Measurements from ENCODE around the gene MSI2.
"Not testable (repeated sequence)": the region's sequence is repeated elsewhere in the genome, so short reads cannot be mapped to it uniquely, and the experiment has no call there.

Gene MSI2

GRCh38 chr17:57489321-57489720 is 233.0 kb downstream of the MSI2 start:
- no peak for DNase-seq

- no peak for DNase-seq
These were observed 234.0 kb downstream of the MSI2 start for GRCh38 chr17:57490111-57490845.

GRCh38 chr17:57490890-57491289 is 234.6 kb downstream of the MSI2 start:
- no peak for DNase-seq

DNA sequence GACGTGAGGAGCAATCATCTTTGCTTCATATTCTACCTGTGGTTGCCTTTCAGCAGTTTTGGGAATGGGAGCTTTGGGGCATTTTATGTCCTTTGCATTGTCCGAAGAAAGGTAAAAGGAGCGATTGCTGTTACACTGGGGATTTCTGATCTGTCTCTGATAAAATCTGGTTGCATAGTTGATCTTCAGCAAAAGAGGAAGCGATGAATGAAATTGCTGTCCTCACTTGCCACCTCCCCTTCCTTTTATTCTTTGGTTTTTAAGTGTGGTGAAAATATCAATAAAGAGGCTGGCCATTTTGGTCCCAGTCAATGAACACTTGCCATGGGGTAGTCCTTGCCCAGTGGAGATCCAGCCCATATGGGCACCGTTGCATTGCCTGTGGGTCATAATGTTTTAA is 236.8 kb downstream of the MSI2 start:
- DNase-seq: no peak

GRCh38 chr17:57493625-57494024 is 237.3 kb downstream of the MSI2 start:
- no peak for DNase-seq

- no peak for DNase-seq
These were observed 238.1 kb downstream of the MSI2 start for GRCh38 chr17:57494443-57494842.

- no peak for DNase-seq
These were observed 239.4 kb downstream of the MSI2 start for GRCh38 chr17:57495771-57496170.

DNA sequence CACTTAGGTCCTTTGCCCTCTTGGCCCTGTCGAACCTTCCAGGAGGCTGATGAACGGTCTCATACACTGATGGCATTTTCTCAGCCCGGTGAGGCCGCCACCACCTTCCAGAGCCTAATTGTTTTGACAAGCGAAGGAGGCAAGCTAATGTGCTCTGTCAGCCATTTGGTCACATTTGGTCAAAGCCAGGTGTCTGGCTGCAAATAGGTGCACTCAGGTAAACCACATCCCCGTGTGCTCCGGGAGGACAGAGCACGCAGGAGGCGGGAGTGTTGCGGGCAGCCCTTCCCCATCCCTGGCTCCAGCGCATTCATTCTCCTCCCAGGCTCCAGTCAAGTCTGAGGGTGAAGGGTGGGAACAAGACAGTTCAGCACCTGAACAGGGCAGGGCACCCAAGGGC is 240.1 kb downstream of the MSI2 start:
- DNase-seq: no peak

DNA sequence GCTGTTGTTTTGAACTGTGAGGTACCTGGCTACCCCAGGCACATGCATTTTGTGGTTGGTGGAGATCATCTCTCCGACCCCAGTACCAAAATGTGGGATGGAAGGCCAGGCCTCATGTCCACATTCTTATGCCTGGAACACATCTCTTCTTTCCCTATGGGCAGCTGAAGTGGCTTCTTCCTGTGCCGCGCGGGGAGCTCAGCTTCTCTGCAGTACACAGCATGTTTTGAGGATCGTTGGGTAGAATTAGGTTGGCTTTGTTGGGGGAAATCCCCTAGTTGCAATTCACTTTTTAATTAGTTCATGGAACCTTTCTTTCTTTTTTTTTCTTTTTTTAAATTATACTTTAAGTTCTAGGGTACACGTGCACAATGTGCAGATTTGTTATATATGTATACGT is 242.1 kb downstream of the MSI2 start:
- DNase-seq: no peak

GRCh38 chr17:57499221-57499620 is 242.9 kb downstream of the MSI2 start:
- not testable (repeated sequence) for DNase-seq

GRCh38 chr17:57499648-57500049 is 243.3 kb downstream of the MSI2 start:
- DNase-seq: no peak

DNA sequence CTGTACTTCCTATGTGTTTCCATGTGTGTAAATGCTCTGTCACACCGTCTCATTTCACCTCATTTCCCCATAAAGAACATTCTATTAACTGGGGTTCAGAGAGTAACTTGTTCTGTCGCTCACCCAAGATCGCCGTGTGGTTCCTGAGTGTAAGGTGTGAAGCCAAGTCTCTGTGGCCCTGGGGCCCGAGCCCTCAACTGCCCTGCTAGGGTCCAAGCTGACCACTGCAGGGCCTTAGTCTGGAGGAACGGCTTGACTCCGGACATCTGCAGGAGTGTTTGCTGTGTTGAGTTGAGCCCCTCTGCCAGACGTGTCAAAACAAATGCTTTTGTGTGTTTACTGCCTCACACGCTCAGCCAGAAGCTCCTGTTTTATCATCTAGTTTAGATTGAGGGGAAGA is 244.7 kb downstream of the MSI2 start:
- DNase-seq: no peak

- DNase-seq: no peak
These were observed 245.7 kb downstream of the MSI2 start for GRCh38 chr17:57502022-57502421.

GRCh38 chr17:57502811-57503241 is 246.5 kb downstream of the MSI2 start:
- no peak for DNase-seq

GRCh38 chr17:57504208-57504607 is 247.9 kb downstream of the MSI2 start:
- no peak for DNase-seq

GRCh38 chr17:57505841-57506773 is 249.8 kb downstream of the MSI2 start:
- DNase-seq: no peak

DNA sequence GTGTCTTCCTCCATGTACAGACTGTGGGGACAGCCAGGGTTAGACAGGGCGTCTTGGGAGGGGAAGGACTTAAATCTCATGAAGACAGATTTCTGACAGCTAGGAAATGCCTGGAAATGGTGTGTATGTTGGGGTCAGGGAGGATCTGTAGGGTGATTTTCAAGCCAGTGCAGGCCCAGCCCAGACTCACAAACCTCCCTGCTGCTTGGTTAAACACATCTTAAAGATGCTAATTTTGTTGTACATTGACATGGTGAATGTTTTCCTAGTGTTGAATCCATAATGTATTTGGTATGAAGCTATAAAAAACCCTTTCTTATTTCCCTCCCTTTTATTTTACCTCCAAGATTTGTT is 250.4 kb downstream of the MSI2 start:
- no peak for DNase-seq

GRCh38 chr17:57507828-57508227 is 251.5 kb downstream of the MSI2 start:
- DNase-seq: no peak

DNA sequence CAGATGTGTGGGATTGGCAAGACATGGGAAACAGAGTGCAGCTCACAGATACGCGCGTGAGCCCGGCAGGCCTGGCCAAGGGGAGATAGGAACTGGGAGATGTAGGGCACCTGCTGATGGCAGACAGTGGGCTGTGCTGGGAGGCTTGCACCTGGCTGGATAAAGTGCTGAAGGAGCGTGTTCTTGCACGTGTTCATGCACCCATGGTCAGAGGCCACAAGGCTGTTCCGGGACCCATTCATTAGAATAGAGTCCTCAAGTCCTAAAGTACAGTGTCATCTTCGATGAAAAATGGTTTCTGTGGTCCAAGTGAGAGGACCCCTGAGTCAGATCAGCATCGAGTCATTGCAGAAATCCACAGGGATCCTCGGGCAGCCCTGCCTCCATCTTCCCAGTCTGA is 252.3 kb downstream of the MSI2 start:
- no peak for DNase-seq

GRCh38 chr17:57511475-57512123 is 255.3 kb downstream of the MSI2 start:
- DNase-seq: no peak

- no peak for DNase-seq
These were observed 255.9 kb downstream of the MSI2 start for GRCh38 chr17:57512258-57512657.

DNA sequence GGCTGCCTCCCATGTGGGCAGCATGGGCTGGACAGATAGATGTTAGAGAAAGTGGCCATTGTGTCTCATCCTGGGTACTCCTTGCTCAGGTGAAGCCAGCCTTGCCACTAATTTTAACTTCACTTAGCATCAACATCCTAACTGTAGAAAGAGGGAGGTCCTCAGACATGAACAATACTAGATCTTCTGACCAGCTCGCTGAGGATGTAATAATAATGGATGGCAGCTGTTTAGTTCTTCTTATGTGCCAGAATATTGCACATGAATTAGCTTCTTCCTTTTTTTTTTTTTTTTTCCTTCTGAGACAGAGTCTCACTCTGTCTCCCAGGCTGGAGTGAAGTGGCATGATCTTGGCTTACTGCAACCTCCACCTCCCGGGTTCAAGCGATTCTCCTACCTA is 256.4 kb downstream of the MSI2 start:
- no peak for DNase-seq

DNA sequence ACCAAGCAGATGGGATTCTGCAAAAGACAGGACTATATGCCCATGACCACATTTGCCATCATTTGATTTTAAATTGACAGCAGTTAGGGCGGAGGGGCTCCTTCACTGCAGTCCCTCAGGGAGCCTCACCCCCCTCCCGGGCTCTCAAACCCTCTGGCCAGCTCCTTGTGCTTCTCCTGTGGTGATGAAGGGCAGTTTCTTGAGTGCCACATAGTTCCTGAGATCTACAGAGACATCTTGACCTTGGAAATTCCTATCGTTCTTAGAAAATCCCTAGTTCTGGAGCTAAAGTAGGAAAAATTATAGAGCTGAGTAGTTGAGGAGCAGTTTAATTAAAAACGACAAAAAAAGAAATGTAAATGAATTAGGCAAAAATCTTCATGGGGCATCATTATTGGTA is 257.2 kb downstream of the MSI2 start:
- DNase-seq: no peak

DNA sequence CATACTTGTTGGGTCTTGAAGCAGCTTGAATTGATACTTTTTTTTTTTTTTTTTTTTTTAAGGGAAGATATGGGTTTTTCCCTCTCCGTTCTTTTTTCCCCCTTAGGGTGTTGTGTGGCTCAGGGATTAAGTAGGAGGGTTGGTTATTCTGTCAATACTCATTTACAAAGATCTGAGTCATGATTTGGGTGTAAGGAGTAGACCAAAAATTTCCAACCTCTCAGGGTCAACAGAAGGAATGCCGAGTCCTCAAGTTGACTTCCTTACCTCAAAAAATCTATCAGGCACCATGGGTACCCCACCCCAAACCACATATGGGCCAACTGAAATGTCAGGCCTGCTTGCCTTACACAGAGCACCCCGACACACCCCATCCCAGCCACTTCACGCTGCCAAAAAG is 258.3 kb downstream of the MSI2 start:
- DNase-seq: no peak

Measured in amniotic stem cell (primary cell).